BJ (cell line): ENCODE results near the gene TANGO2. TPM values are rescaled to one million over a fixed set of nuclear protein-coding genes. Genes with fewer than 3 reads are reported as not detected.

Experiments used
- CTCF ChIA-PET: fragments of 350-600 bp; formaldehyde crosslinking; extraction: SDS; loops from one replicate; lab custom pipeline; 2021; ENCODE audit warnings: antibody characterized with exemption, inconsistent platforms; lab: Yijun Ruan, JAX
- POLR2A ChIA-PET: fragments of 300-600 bp; sonication (Branson Sonifier 250); formaldehyde crosslinking; extraction: SDS; loops from one replicate; lab custom pipeline; 2021; ENCODE audit warnings: antibody characterized with exemption; lab: Charles Lee
- DNase-seq: peaks from one replicate; pipeline ENCODE4 v3.0.0-alpha.2; 2011; ENCODE audit warnings: low read depth
- H3K27me3 ChIP-seq: 2 replicates; pipeline ENCODE4 v1.6.0; 2011; ENCODE audit warnings: low read length; ENCODE audit not compliant: control insufficient read depth, insufficient read depth
- H3K36me3 ChIP-seq: 2 replicates; pipeline ENCODE4 v1.5.1; 2011; ENCODE audit warnings: low read length; ENCODE audit not compliant: control insufficient read depth, insufficient read depth
- H3K4me3 ChIP-seq: 2 replicates; pipeline ENCODE4 v1.5.1; 2011; ENCODE audit warnings: low read depth, mild to moderate bottlenecking, control low read depth, low read length
- CTCF ChIP-seq: IDR thresholded peaks from 2 replicates; pipeline ENCODE4 v1.5.1; 2011; ENCODE audit warnings: low read depth, mild to moderate bottlenecking, control low read depth, inconsistent platforms, low read length, moderate library complexity; ENCODE audit not compliant: insufficient read depth
- polyA plus RNA-seq: library from polyadenylated mRNA; depleted of rRNA; stranded (reverse); fragments of >200 nt; gene quantifications from 2 replicates; pipeline ENCODE4 v1.2.3, GENCODE V29; 2011

Gene TANGO2
- polyA plus RNA-seq, 1 experiment, result 51.7 TPM

GRCh38 chr22:19987394-19988306 is 33.3 kb upstream of the TANGO2 start:
- H3K27me3 ChIP-seq, result no peaks in the 10 kb centered on the region
- ChIA-PET POLR2A (no interaction called here), CTCF (interaction anchor here (0.9 to 4.8 kb wide), 3 partner anchors 9 to 26 kb away, joined by 3 to 27 read pairs (median 4); no protein-coding TSS in a partner anchor)

GRCh38 chr22:19988331-19988808 is 32.5 kb upstream of the TANGO2 start:
- Histone ChIP-seq H3K27me3 (no peaks in the 10 kb centered on the region), H3K36me3 (no peaks in the 10 kb centered on the region; the same call in 1 of the 2 replicates), H3K4me3 (no peak overlapping the region)
- CTCF ChIA-PET, result interaction anchor here (0.9 to 4.8 kb wide), 3 partner anchors 10 to 26 kb away, joined by 3 to 27 read pairs (median 4); no protein-coding TSS in a partner anchor
- DNase-seq, result no peak
- POLR2A ChIA-PET, result no interaction called here
- no peak for TF ChIP-seq CTCF

More at GRCh38 chr22:19987394-19988306, 33.3 kb upstream of the TANGO2 start:
- Histone ChIP-seq H3K36me3 (no peaks in the 10 kb centered on the region; the same call in 1 of the 2 replicates), H3K4me3 (no peak overlapping the region)
- no peak for TF ChIP-seq CTCF
- DNase-seq, result no peak

- Histone ChIP-seq H3K36me3 (no peaks in the 10 kb centered on the region; the same call in 1 of the 2 replicates), H3K27me3 (no peaks in the 10 kb centered on the region), H3K4me3 (no peak overlapping the region)
- DNase-seq, result no peak
- ChIA-PET POLR2A (no interaction called here), CTCF (interaction anchor here (0.9 to 4.8 kb wide), 2 partner anchors 25 to 26 kb away, joined by 3 to 27 read pairs; no protein-coding TSS in a partner anchor)
- TF ChIP-seq CTCF, result no peak
These were observed 31.8 kb upstream of the TANGO2 start for GRCh38 chr22:19988965-19989724.

GRCh38 chr22:19989725-19990067 is 31.2 kb upstream of the TANGO2 start:
- TF ChIP-seq CTCF, result no peak
- H3K36me3 ChIP-seq, result no peaks in the 10 kb centered on the region; the same call in 1 of the 2 replicates
- H3K4me3 ChIP-seq, result no peak overlapping the region
- H3K27me3 ChIP-seq, result no peaks in the 10 kb centered on the region
- POLR2A ChIA-PET, result no interaction called here
- CTCF ChIA-PET, result interaction anchor here (4.8 kb wide), 1 partner anchor 24 kb away, joined by 27 read pairs; no protein-coding TSS in a partner anchor
- DNase-seq, result no peak
